ENCODE measurements around the gene MT1E.
"Not testable (repeated sequence)": the region's sequence is repeated elsewhere in the genome, so short reads cannot be mapped to it uniquely, and the experiment has no call there.

The MT1E gene

DNA sequence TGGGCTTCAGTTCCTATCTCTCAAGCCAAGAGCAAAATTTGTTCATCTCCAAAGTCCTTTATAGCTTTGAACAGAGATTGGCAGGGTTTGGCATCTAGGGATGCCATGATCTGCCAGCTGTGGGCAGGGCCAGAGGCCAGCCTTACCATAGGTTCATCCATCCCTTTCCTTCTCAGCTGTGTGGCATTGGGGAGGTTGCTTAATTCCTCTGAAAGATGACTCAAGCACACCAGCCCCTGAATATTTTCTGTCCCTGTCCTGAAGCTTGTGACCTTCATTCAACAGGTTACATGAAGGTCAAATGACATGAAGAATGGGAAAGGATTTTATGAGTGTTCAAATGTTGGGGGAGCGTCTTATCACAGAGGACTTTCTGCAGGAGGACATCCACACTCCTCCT is 38.9 kb downstream of the MT1E start:
- TF ChIP-seq, protein P1, sequence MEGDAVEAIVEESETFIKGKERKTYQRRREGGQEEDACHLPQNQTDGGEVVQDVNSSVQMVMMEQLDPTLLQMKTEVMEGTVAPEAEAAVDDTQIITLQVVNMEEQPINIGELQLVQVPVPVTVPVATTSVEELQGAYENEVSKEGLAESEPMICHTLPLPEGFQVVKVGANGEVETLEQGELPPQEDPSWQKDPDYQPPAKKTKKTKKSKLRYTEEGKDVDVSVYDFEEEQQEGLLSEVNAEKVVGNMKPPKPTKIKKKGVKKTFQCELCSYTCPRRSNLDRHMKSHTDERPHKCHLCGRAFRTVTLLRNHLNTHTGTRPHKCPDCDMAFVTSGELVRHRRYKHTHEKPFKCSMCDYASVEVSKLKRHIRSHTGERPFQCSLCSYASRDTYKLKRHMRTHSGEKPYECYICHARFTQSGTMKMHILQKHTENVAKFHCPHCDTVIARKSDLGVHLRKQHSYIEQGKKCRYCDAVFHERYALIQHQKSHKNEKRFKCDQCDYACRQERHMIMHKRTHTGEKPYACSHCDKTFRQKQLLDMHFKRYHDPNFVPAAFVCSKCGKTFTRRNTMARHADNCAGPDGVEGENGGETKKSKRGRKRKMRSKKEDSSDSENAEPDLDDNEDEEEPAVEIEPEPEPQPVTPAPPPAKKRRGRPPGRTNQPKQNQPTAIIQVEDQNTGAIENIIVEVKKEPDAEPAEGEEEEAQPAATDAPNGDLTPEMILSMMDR (IDR thresholded peaks at IDR 0.05; ENCODE audit: extremely low read depth, missing control alignments) = no peak
- DNase-seq (ENCODE audit: low spot score) = no peak

DNA sequence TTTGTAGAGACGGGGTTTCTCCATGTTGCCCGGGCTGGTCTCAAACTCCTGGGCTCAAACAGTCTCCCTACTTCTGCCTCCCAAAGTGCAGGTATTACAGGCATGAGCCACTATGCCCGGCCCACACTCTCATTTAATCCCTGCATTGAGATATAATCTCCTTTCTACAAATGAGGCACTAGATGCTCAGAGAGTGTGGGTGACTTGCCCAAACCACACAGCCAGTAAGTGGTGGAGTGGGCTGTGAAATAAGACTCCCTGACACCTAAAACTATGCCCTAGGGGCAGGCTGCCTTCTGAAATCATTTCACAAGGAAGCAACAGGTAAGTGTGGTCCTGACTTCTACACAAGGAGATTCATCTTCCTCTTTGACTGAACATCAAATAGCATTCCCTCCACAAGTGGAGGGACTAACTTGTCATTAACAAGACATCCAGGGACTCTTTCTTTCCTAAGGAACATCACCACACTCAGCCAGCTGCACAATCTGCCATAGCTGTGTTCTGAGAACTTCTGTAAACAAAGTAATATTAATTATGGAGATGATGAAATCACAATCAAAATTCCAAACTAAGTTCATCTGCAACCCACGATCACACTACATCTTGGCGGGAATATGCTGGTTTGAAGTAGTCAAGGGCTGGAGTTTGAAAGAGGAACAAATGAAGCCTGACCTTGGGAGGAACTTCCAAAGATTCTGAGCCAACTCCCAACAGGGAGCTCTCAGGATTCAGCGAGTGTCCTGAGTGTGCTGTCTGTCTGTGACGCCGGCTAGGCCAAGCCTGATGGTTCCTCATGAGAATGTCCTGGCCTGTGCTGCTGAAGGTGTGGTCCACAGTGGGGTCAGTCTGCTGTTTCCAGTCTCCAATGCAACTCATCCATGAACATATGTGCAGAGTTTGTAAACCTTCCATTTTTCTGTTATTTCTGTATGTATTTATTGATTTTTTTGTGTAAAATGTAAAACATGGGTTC is 40.0 kb downstream of the MT1E start:
- DNase-seq (ENCODE audit: low spot score) = not testable (repeated sequence)

DNA sequence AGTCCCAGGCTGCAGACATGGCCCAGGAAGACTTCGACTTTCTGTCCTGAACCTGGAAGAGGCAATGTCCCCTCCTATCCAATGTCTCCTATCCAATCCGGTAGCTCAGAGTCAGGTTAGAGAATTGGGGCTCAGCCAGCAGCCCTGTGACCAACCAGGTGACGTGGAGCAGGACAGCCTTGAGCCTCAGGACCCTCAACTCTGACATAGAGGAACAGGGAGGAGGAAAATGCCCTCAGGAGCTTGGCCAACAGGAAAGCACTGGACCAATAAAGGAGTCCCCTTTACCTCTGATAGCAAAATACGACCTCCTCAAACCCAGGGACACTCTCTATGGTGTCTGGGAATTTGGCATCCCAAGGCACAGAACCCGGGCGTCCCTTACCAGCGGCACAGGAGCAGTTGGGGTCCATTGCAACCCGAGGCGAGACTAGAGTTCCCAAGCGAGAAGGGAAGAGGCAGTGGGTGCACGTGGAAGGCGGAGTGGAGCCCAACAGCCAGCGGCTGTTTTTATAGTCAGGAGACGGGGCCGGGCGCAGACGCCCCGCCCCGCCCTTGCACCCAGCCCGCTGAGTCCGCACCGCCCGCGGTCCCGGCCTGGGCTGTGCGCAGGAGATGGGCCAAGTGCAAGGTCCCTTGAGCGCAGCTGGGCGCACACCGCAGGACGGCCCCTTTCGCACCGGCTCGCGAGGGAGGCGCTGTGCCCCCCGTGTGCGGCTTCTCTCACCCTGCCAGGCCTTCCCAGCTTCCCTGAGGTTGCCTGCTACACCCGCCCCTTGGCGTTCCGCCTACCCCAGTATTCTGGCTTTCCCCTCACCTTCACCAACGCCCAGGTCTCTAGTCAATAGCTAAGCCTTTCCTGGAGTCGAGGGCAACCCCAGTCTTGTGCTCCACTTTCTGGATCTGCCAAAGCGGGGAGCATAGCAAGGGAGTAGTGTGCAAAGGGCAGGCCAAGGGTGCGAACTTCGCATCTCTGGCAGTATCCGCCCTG is 42.3 kb downstream of the MT1E start, which contains the start of gene MT1G:
Gene MT1G, minus strand, starts transcription at position 485 of the 991 bp plus-strand sequence. Its CDS starts 72 bp downstream, at position 413.
- no peak for DNase-seq (ENCODE audit: low spot score)

DNA sequence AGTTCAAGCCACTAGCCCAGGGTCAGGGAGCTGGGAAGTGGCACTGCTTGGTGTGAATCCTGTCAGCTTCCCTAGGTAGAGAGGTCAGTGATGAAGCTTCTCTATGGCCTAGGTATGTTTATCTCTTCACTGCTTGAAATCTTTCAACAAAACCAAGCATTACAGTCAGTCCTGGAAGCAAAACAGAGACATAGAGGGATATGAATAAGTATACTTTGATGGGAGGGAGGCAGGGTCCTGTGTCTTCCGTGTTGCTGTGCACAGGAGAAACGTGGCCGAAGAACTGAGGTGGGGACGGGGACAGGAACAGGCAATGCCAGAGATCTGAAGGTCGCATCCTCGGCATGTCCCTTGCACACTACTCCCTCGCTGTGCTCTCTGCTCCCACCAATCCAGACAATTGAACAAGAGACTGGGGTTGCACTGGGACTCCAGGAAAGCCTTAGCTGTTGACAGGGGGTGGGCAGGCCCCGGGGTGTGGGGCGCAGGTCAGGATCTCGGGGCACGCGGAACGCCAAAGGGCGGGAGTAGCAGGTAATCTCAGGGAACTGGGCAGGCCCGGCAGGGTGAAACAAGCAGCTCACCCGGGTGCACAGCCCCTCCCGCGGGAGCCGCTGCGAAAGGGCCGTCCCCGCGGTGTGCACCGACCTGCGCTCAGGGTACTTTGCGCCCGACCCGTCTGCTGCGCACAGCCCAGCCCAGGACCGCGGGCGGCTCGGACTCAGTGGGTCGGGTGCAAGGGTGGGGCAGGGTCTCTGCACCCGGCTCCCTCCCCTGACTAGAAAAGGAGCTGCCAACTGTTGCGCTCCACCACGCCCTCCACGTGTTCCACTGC is 43.6 kb downstream of the MT1E start, which contains the start of gene MT1H:
Gene MT1H, plus strand, starts transcription at position 810 of the 835 bp plus-strand sequence. CDS start 71 bp downstream, outside the sequence.
- DNase-seq (ENCODE audit: low spot score) = no peak
- TF ChIP-seq, protein P1 (IDR thresholded peaks at IDR 0.05; ENCODE audit: extremely low read depth, missing control alignments) = no peak

More for the DNA sequence above, 42.3 kb downstream of the MT1E start, which contains the start of gene MT1G:
- TF ChIP-seq, protein P1 (IDR thresholded peaks at IDR 0.05; ENCODE audit: extremely low read depth, missing control alignments) = no peak

DNA sequence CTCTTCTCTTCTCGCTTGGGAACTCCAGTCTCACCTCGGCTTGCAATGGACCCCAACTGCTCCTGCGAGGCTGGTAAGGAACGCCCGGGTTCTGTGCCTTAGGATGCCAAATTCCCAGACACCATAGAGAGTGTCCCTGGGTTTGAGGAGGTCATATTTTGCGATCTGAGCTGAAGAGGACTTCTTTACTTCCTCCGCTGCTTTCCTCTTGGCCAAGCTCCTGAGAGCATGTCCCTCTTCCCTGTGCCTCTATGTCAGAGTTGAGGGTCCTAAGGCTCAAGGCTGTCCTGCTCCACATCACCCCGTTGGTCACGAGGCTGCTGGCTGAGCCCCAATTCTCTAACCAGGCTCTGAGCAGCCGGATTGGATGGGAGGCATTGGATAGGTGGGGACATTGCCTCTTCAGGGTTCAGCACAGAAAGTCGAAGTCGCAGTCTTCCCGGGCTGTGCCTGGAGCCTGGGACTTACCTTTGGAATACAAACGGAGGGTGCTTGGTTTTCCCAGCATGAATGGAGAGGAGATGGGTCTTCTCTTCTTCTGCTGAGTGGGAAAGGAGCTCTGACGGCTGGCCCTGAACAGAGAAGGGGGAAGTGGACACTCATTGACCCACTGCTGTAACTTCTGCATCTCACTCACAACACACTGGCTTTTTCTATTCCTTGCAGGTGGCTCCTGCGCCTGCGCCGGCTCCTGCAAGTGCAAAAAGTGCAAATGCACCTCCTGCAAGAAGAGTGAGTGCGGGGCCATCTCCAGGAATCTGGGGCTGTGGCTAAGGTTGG is 44.4 kb downstream of the MT1E start:
- TF ChIP-seq, protein P1 (IDR thresholded peaks at IDR 0.05; ENCODE audit: extremely low read depth, missing control alignments) = no peak
- no peak for DNase-seq (ENCODE audit: low spot score)

DNA sequence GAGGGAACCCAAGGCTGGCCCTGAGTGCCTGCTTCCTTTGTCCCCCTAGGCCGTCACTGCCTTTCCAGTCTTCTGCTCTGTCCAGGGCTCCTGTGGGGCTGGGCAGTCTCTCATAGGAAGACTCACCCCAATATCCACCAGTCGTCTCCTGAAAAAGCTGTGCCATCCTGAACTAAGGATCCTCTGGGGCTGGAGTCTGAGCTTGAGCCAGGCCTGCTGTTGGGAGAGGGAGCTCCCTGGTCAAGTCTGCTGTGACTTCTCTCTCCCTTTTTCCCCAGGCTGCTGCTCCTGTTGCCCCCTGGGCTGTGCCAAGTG is 45.0 kb downstream of the MT1E start:
- TF ChIP-seq, protein P1 (IDR thresholded peaks at IDR 0.05; ENCODE audit: extremely low read depth, missing control alignments) = no peak
- no peak for DNase-seq (ENCODE audit: low spot score)

DNA sequence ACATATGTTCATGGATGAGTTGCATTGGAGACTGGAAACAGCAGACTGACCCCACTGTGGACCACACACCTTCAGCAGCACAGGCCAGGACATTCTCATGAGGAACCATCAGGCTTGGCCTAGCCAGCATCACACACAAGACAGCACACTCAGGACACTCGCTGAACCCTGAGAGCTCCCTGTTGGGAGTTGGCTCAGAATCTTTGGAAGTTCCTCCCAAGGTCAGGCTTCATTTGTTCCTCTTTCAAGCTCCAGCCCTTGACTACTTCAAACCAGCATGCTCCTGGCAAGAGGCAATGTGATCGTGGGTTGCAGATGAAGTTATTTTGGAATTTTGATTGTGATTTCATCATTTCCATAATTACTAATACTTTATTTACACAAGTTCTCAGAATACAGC is 46.1 kb downstream of the MT1E start:
- DNase-seq (ENCODE audit: low spot score) = not testable (repeated sequence)

DNA sequence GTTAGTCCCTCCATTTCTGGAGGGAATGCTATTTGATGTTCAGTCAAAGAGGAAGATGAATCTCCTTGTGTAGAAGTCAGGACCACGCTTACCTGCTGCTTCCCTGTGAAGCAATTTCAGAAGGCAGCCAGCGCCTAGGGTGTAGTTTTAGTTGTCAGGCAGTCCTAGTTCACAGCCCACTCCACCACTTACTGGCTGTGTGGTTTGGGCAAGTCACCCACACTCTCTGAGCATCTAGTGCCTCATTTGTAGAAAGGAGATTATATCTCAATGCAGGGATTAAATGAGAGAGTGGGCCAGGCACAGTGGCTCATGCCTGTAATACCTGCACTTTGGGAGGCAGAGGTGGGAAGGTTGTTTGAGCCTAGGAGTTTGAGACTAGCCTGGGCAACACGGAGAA is 46.6 kb downstream of the MT1E start:
- not testable (repeated sequence) for DNase-seq (ENCODE audit: low spot score)

All from GM20000 (cell line).